ENCODE measurements around the gene AVPR2.

GRCh38 chrX:153870288-153870690 lies 34.2 kb upstream of the AVPR2 start:
- TF ChIP-seq CTCF (IDR thresholded peaks at IDR 0.05), result no peak
- TF ChIP-seq POLR2A (IDR thresholded peaks at IDR 0.05), result no peak

Data from Peyer's patch (tissue), 4 donors.